ENCODE measurements around the gene IQCK. TPM values are rescaled to one million over a fixed set of nuclear protein-coding genes. Genes with fewer than 3 reads are reported as not detected.

The IQCK gene
- total and polyA plus RNA-seq, 2 donors (not counting 3 experiments of a cell fraction or from before 2014, with no cell fraction given): 17.2 to 18.1 TPM

- CTCF ChIA-PET: no interaction called here
- no peak for DNase-seq (ENCODE audit: low read depth, low spot score)
- no TSS peak for BruUV-seq (replicated peaks)
- FAIRE-seq: no peak
- Histone ChIP-seq H3K36me3 (ENCODE audit: control insufficient read depth in 2 of 2, extremely low read depth in 1 of 2, insufficient read depth in 2 of 2, low read length in 2 of 2) (peaks cover 6 to 16% of the 10 kb centered on the region in 2 experiments), H3K27me3 (ENCODE audit: control insufficient read depth in 2 of 2, insufficient read depth in 2 of 2, low read length in 2 of 2) (no peaks in the 10 kb centered on the region), H3K9me3 (replicated peaks; ENCODE audit: control insufficient read depth, insufficient read depth, low read length) (no peaks in the 10 kb centered on the region), H3K4me3 (replicated peaks in 1 of 3; ENCODE audit: insufficient read depth in 1 of 3, low read depth in 1 of 3, low read length in 3 of 3) (no peak overlapping the region), H3K79me2 (ENCODE audit: control insufficient read depth, insufficient read depth, low read length) (no peaks in the 10 kb centered on the region), H3K9ac (replicated peaks; ENCODE audit: extremely low read depth, insufficient read depth, low read length) (no peak overlapping the region), H3K4me2 (ENCODE audit: insufficient read depth, low read length) (no peak overlapping the region), H3K9me1 (replicated peaks; ENCODE audit: control insufficient read depth, extremely low read depth, insufficient read depth, low read length) (no peaks in the 10 kb centered on the region), H2AFZ (ENCODE audit: low read depth, low read length) (no peak overlapping the region), H4K20me1 (replicated peaks; ENCODE audit: control insufficient read depth, extremely low read depth, insufficient read depth, low read length) (no peaks in the 10 kb centered on the region), H3K4me1 (ENCODE audit: control insufficient read depth, extremely low read depth, insufficient read depth, low read length) (no peaks in the 10 kb centered on the region), H3K27ac (ENCODE audit: insufficient read depth, low read depth, low read length) (no peak overlapping the region)
- dilution Hi-C loops (cut with MboI; ENCODE audit: extremely low pct_ligation_motif_present, low sequenced_read_pairs): no loop called here
- intact Hi-C loops (cut with micrococcal nuclease): no loop called here
- POLR2A ChIA-PET: no interaction called here
- no peak for TF ChIP-seq POLR2A (IDR thresholded peaks at IDR 0.05; ENCODE audit: low read depth, low read length)
- TF ChIP-seq JUN (IDR thresholded peaks at IDR 0.05; ENCODE audit: borderline replicate concordance, insufficient read depth, insufficient read length, low read depth): no peak
- TF ChIP-seq, protein P1, sequence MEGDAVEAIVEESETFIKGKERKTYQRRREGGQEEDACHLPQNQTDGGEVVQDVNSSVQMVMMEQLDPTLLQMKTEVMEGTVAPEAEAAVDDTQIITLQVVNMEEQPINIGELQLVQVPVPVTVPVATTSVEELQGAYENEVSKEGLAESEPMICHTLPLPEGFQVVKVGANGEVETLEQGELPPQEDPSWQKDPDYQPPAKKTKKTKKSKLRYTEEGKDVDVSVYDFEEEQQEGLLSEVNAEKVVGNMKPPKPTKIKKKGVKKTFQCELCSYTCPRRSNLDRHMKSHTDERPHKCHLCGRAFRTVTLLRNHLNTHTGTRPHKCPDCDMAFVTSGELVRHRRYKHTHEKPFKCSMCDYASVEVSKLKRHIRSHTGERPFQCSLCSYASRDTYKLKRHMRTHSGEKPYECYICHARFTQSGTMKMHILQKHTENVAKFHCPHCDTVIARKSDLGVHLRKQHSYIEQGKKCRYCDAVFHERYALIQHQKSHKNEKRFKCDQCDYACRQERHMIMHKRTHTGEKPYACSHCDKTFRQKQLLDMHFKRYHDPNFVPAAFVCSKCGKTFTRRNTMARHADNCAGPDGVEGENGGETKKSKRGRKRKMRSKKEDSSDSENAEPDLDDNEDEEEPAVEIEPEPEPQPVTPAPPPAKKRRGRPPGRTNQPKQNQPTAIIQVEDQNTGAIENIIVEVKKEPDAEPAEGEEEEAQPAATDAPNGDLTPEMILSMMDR (IDR thresholded peaks at IDR 0.05; ENCODE audit: extremely low read depth in 1 of 2, insufficient read depth in 1 of 2, low read depth in 1 of 2, low read length in 2 of 2): no peak
- TF ChIP-seq, protein P2, sequence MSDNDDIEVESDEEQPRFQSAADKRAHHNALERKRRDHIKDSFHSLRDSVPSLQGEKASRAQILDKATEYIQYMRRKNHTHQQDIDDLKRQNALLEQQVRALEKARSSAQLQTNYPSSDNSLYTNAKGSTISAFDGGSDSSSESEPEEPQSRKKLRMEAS (IDR thresholded peaks at IDR 0.05; ENCODE audit: insufficient read depth, insufficient read length): no peak
- TF ChIP-seq FOS (IDR thresholded peaks at IDR 0.05; ENCODE audit: borderline replicate concordance, insufficient read depth, low read length): no peak
- no peak for TF ChIP-seq POLR2AphosphoS5 (IDR thresholded peaks at IDR 0.05; ENCODE audit: insufficient read depth, low read depth, low read length)
- no peak for TF ChIP-seq MYC (IDR thresholded peaks at IDR 0.05; ENCODE audit: low read depth, low read length)
- TF ChIP-seq GATA2 (IDR thresholded peaks at IDR 0.05; ENCODE audit: insufficient read depth, insufficient read length, low read depth, low read length): no peak
- TF ChIP-seq EZH2 (IDR thresholded peaks at IDR 0.05; ENCODE audit: borderline replicate concordance, low read depth, low read length, severe bottlenecking): no peak
Measured at GRCh38 chr16:19685176-19685575, 32.9 kb upstream of the IQCK start.

All from endothelial cell of umbilical vein (primary cell).